ENCODE results near the gene KCNMA1. TPM values are rescaled to one million over a fixed set of nuclear protein-coding genes. Genes with fewer than 3 reads are reported as not detected.

KCNMA1 gene
- total and polyA plus RNA-seq, 10 of the 15 experiments (the other 5 are each of a cell fraction or from before 2014, with no cell fraction given), result 8.5 to 77.0 (median 21.3) TPM

- no peak overlapping the region for H3K27ac ChIP-seq (ENCODE audit: control insufficient read depth, insufficient read depth)
- in situ Hi-C loops (cut with MboI), result loop anchor here (5.0 to 10.0 kb wide), 2 partner anchors 350 to 438 kb away; no protein-coding TSS in a partner anchor
- TF ChIP-seq RAD21 (IDR thresholded peaks at IDR 0.05; ENCODE audit: insufficient read depth, low read depth, low read length), result peak; percentile 73
- TF ChIP-seq GATAD2B (conservative IDR thresholded peaks at IDR 0.05; ENCODE audit: low read depth), result no peak
- TF ChIP-seq NFYA (IDR thresholded peaks at IDR 0.05; ENCODE audit: borderline replicate concordance, low read depth, low read length), result no peak
- TF ChIP-seq HDGF (IDR thresholded peaks at IDR 0.05), result no peak
- TF ChIP-seq KAT2A (conservative IDR thresholded peaks at IDR 0.05; ENCODE audit: control insufficient read depth, low read depth, low read length), result no peak
- TF ChIP-seq POLR2A (IDR thresholded peaks at IDR 0.05; ENCODE audit: low read depth, low read length), result no peak
- TF ChIP-seq CTCF (IDR thresholded peaks at IDR 0.05 in 2 of 3, conservative IDR thresholded peaks at IDR 0.05 in 1 of 3; ENCODE audit: control insufficient read depth in 2 of 3, extremely low read depth in 1 of 3, insufficient read depth in 1 of 3, low read depth in 3 of 3, low read length in 3 of 3), result peak; percentile 87 to 94 (median 91)
- no peak for TF ChIP-seq BHLHE40 (IDR thresholded peaks at IDR 0.05; ENCODE audit: borderline replicate concordance in 1 of 2, low read depth in 2 of 2, low read length in 1 of 2)
- no peak for TF ChIP-seq STAT3 (IDR thresholded peaks at IDR 0.05; ENCODE audit: low read depth, low read length)
- no peak for TF ChIP-seq STAT1 (conservative IDR thresholded peaks at IDR 0.05)
- no peak for TF ChIP-seq ZNF217 (IDR thresholded peaks at IDR 0.05)
- peak; percentile 34; the same call in 1 of the 3 replicates for TF ChIP-seq POU2F2 (IDR thresholded peaks at IDR 0.05; ENCODE audit: borderline replicate concordance, low read depth, low read length)
- no peak for TF ChIP-seq FOXK2 (IDR thresholded peaks at IDR 0.05)
- no peak for TF ChIP-seq BACH1 (IDR thresholded peaks at IDR 0.05; ENCODE audit: borderline replicate concordance)
- TF ChIP-seq E2F4 (IDR thresholded peaks at IDR 0.05; ENCODE audit: low read depth, low read length), result no peak
- TF ChIP-seq GABPA (IDR thresholded peaks at IDR 0.05; ENCODE audit: low read depth), result no peak
- TF ChIP-seq SMC3 (IDR thresholded peaks at IDR 0.05; ENCODE audit: borderline replicate concordance, low read length), result peak; percentile 68; the same call in 1 of the 2 replicates
- TF ChIP-seq NR2C1 (IDR thresholded peaks at IDR 0.05), result no peak; the same call in 1 of the 2 replicates
- no peak for TF ChIP-seq CBX5 (IDR thresholded peaks at IDR 0.05; ENCODE audit: low read depth)
- H3K4me1 ChIP-seq (ENCODE audit: control insufficient read depth, insufficient read depth, low read length), result no peaks in the 10 kb centered on the region
- intact Hi-C loops (cut with micrococcal nuclease; ENCODE audit: unreplicated experiment), result loop anchor here (2.0 to 10.0 kb wide), 7 partner anchors 128 to 748 kb away; no protein-coding TSS in a partner anchor
- no peak overlapping the region for H3K4me2 ChIP-seq (ENCODE audit: control insufficient read depth, insufficient read depth)
- ChIA-PET SMC1A (ENCODE audit: uncharacterized antibody, unreplicated experiment) (interaction anchor here (0.7 to 1.7 kb wide), 12 partner anchors 9 to 555 kb away, joined by 3 to 5 read pairs (median 3); no protein-coding TSS in a partner anchor), CTCF (interaction anchor here (0.6 to 1.3 kb wide), 17 partner anchors 9 to 442 kb away, joined by 3 to 25 read pairs (median 4); no protein-coding TSS in a partner anchor), RAD21 (ENCODE audit: unreplicated experiment) (interaction anchor here (0.9 to 1.2 kb wide), 3 partner anchors 20 to 440 kb away, joined by 3 to 6 read pairs (median 3); no protein-coding TSS in a partner anchor), POLR2A (no interaction called here)
- no peak overlapping the region for H2AFZ ChIP-seq (ENCODE audit: control insufficient read depth, low read depth, low read length)
- no peaks in the 10 kb centered on the region for H4K20me1 ChIP-seq (ENCODE audit: control insufficient read depth, insufficient read depth)
- H3K9me3 ChIP-seq (replicated peaks; ENCODE audit: control insufficient read depth, insufficient read depth, low read length), result no peaks in the 10 kb centered on the region
- no peaks in the 10 kb centered on the region for H3K79me2 ChIP-seq (ENCODE audit: control insufficient read depth, insufficient read depth, low read length)
- H3K36me3 ChIP-seq (ENCODE audit: control insufficient read depth in 2 of 2, insufficient read depth in 2 of 2, low read length in 1 of 2), result no peaks in the 10 kb centered on the region
- FAIRE-seq (peak; percentile 77), ATAC-seq (peak; percentile 97), DNase-seq (ENCODE audit: low read depth, low spot score) (no peak)
- WGBS (ENCODE audit: insufficient coverage, insufficient replicate concordance, low lambda C conversion rate, missing lambda C conversion rate), result 0% methylated on average over 6 of the region's 6 CpGs
- H3K4me3 ChIP-seq, result no peak overlapping the region
- BruUV-seq (replicated peaks), result no TSS peak
- no peaks in the 10 kb centered on the region; a peak in 1 of 4 replicates for H3K27me3 ChIP-seq (replicated peaks in 1 of 2; ENCODE audit: control insufficient read depth in 2 of 2, insufficient read depth in 2 of 2, low read length in 1 of 2)
- H3K9ac ChIP-seq (ENCODE audit: control insufficient read depth, insufficient read depth, low read length), result no peak overlapping the region
Observed at GRCh38 chr10:76984559-76985443, 652.8 kb downstream of the KCNMA1 start.
